Measurements from ENCODE around the gene ZDHHC24.
A peak's percentile ranks its signal among the peaks of the same experiment; 100 is the strongest.

ZDHHC24 gene

DNA sequence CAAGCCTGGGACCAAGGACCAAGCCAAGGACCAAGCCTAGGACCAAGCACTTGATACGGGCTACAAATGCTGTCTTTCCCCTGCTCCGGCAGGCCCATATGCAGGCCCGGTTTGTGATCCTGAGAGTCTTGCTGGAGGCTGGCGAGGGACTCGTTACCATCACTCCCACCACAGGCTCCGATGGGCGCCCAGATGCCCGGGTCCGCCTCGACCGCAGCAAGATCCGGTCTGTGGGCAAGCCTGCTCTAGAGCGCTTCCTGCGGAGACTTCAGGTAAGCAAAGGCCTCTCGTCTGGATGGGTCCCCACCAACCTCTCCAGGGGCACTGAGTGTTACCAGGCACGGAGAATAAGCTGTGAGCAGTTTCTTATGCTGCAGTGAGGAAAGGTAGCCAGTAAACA lies 48.6 kb downstream of the ZDHHC24 start:
- no peak for DNase-seq (ENCODE audit: low read depth in 3 of 3)

DNA sequence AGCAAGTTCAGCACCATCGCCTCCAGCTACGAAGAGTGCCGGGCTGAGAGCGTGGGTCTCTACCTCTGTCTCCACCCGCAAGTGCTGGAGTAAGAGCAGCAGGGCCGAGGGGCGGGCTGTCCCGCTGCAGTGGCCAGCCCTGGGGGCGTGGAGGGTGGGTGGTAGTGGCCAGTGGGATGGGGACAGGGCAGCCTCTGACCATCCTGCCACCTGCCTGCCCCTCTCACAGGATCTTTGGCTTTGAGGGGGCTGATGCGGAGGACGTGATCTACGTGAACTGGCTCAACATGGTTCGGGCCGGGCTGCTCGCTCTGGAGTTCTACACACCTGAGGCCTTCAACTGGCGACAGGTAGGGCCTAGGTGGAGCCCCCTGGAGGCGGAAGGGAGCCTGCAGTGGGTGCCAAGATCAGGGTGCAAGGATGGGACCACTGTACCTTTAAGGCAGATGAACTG lies 50.4 kb downstream of the ZDHHC24 start:
- no peak for DNase-seq (ENCODE audit: low read depth in 3 of 3)

DNA sequence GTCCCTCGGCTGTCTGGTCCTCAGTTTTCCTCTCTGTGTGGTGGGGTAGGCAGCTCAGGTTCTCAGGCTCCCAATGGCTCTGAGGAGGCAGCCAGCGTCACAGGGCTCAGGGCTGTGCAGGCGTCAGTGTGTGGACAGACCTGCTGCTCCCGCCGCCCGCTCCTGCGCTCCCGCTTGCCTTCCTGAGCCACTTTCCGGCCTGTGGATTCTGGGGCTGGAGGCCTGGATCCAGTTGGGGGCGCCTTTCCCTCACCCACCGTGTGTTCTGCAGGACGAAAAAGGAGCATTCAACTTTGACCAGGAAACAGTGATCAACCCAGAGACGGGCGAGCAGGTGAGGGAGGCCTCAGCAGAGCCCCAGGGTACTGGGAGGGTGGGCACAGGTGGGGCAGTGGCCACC lies 50.9 kb downstream of the ZDHHC24 start:
- DNase-seq (ENCODE audit: low read depth in 3 of 3): no peak

DNA sequence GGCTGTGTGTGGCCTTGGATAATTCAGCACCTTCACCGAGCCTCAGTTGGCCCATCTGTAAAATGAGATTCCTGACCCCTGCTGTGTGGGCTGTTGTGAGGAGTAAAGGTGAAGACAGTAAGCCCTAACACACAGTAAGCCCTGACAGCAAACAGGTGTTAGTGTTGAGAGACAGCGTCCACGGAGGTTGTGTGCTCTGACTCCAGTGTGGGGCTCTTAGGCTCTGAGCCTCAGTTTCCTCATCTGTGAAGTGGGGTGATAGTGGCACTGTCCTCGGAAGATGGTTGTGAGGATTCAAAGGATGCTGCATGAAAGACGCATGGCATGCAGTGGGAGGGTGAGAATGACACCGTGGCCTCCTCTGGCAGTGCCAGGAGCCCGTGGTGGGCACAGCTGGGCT lies 51.4 kb downstream of the ZDHHC24 start:
- no peak for DNase-seq (ENCODE audit: low read depth in 3 of 3)

DNA sequence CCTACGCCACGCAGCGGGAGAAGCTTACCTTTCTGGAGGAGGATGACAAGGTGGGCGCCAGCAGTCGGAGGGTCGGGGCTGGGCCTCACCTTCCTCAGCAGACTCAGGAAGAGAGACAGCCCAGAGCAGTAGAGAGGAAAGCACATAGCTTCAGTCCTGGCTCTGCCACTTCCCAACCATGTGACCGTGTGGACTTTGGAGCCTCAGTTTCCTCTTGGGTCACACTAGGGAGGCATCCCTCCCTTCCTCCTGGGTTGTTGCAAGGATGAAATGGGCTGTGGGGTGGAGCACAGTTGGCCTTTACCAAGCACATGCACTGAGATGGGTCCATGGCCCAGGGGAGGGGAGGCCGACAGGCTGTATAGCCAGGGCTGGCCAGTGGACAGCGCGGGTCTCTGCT lies 52.7 kb downstream of the ZDHHC24 start:
- DNase-seq (ENCODE audit: low read depth in 3 of 3): no peak

DNA sequence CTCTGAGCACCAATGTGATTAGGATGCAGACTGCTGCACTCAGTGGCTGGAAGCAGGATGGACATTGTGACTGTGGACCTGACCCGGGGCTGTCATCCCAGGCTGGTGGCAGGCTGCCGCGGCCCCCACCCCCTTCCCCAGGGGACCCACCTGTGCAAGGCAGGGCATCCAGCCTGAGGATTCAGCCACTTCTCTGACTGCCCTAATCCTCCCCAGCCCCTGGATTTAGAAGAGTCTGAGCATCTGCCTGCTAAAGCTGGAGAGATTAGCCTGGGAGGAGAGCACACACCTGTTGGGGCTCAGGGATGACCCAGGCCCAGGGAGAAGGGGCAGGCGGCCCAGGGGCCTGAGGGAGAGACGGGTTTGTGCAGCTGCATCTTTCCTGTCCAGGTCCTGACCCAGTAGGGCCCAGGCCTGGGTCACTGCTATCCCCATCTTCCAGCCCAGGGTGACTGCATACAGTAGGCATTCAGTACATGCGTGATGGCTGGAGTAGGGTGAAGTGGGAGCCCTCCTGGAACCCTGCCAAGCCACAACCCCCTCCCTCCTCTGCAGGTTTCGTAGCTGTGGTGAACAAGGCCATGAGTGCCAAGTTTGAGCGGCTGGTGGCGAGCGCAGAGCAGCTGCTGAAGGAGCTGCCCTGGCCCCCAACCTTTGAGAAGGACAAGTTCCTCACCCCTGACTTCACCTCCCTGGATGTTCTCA lies 53.5 kb downstream of the ZDHHC24 start:
- DNase-seq (ENCODE audit: low read depth in 3 of 3): no peak

DNA sequence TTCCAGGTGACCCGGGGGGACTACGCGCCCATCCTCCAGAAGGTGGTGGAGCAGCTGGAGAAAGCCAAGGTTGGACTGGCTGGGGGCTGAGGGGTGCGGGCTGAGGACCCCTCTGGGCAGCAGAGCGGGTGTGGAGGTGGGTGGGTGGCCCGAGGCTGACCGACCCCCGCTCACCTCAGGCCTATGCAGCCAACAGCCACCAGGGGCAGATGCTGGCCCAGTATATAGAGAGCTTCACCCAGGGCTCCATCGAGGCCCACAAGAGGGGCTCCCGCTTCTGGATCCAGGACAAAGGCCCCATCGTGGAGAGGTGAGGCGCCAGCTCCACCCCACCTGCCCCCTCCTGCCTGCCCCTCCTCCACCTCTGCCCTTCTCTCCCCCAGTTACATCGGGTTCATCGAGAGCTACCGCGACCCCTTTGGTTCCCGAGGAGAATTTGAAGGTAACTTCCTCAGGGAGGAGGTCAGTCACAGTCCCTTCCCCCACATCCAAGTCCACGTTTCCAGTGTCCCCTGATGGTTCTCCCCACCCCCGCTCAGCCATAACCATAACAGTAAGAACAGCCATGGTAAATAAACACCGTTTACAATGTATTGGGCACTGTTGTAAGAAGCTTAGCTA lies 54.4 kb downstream of the ZDHHC24 start:
- no peak for DNase-seq (ENCODE audit: low read depth in 3 of 3)

DNA sequence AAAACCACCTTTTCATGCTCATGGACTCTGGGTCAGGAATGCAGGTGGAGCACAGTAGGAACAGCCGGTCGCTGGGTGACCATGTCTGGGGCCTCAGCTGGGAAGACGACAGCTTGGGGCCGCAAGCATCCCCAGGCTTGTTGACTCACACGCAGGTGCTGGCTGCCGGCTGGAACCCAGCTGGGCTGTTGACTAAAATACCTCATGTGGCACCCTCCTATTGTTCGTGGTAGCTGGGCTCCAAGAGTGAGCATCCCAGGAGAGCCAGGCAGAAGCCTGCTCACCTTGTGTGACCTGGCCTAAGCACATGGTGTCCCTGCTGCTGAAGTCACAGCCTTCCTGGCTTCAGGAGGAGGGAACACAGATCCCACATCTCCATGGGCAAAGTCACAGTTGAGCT lies 56.2 kb downstream of the ZDHHC24 start:
- DNase-seq (ENCODE audit: low read depth in 3 of 3): no peak

DNA sequence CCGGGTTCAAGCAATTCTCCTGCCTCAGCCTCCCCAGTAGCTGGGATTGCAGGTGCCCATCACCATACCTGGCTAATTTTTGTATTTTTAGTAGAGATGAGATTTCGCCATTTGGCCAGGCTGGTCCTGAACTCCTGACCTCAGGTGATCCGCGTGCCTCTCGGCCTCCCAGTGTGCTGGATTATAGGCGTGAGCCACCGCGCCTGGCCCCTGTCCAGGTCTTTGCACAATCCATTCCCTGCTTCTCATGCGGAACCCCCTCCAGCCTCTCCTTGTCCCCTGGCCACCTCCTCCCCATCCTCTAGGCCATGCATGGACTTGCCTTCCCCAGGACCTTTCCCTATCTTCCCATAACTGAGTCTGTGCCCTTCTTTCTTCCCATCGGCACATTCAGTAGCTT lies 56.9 kb downstream of the ZDHHC24 start:
- no peak for DNase-seq (ENCODE audit: low read depth in 3 of 3)

DNA sequence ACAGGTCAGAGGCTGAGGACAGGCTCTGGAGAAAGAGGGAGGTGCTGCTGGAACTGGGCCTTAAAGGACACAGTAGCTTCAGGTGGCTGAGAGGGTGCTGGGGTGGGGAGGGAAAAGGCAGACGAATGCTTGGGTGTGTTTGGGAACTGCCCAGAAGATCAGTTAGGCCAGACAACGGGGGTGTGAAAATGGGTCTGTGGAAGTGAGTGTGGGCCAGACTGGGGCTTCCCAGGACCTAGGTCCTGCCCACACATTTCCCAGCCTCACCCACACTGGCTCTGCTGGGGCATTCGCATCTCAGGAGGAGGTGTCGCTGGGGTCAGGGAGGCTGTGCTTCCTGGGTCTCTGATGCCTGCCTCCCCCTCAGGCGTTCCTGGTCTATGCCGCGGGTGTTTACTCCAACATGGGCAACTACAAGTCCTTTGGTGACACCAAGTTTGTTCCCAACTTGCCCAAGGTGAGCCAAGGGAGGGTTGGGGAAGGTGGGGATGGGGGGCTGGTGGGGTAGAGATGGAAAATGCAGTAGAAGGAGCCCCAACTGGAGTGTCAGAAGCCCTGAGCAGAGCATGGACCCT lies 61.0 kb downstream of the ZDHHC24 start:
- no peak for DNase-seq (ENCODE audit: low read depth in 3 of 3)

DNA sequence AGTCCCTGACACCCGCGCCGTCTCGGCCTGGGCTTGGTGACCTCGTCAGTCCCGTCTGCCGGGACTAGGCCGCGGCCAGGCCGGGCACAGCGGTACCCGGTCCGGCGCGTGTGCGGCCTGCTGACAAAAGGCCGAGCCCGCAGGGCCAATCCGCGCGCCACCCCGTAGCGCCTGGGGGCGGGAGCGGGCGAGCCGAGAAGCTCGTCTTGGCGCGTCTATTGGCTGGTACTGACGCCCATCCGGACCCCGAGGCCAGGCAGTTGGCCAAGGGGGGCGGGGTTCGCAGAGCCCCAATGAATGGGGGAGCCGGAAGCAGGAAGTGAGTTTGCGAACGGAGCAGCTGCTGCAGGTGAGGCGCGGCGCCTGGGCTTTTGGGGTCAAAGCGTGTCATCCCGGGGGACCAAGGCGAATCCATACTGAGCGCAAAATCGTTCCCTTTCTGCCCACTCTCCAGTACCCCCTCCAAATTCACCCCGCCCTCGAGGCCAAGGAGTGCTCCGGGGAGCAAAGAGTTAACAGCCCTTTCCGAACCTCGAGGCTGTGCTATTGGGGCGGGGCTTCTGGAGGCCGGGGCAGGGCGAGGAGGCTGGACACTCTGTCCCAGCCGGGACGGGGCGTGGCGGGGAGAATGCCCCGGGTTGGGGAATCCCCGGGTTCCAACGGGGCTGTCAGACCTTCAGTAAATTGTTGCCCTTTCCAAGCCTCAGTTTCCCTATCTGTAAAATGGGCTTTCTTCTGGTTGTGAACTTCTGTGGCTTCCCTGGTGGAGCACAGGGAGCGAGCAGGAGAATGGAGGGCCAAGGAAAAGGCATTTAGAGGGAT lies 65.5 kb downstream of the ZDHHC24 start, which contains the start of gene DPP3:
Gene DPP3 (plus strand): TSS at position 318 of the 822 bp plus-strand sequence. CDS start 1,767 bp downstream, outside the sequence.
- peak; percentile 91 to 97 (median 94) for DNase-seq (ENCODE audit: low read depth in 3 of 3)

DNA sequence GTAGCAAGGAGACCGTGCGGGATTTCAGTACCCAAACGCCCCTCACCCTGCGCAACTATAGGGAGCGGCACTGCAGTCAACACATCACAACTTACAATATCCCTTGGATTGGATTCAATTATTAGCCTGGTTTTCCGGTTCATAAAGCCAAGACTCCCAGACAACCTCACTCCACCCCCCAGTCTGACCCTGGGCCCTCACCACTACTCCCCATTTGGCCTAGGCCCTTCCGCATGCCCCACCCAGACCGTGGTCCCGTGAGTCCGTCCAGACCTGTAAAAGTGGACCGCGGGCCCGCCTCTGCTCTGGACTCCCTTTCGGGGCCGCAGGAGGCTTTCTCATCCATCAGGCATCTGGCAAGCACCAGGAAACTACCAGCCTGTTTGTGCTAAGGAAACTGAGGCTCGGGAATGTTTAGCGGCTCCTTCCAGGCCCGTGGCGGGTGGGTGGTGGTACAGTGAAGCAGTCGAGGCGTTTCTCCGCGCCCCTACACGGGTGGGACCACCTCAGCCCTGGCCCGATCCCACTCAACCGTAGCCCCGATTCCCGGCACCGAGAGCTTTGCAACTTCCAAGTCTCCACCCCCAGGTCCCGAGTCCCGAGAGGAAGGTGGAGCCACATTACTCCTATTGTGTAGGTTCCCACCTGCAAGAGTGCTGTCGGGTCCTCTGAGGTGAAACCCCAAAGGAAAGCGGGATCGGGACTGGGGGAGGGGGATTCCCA lies 66.3 kb downstream of the ZDHHC24 start:
- DNase-seq (ENCODE audit: low read depth in 3 of 3): no peak

DNA sequence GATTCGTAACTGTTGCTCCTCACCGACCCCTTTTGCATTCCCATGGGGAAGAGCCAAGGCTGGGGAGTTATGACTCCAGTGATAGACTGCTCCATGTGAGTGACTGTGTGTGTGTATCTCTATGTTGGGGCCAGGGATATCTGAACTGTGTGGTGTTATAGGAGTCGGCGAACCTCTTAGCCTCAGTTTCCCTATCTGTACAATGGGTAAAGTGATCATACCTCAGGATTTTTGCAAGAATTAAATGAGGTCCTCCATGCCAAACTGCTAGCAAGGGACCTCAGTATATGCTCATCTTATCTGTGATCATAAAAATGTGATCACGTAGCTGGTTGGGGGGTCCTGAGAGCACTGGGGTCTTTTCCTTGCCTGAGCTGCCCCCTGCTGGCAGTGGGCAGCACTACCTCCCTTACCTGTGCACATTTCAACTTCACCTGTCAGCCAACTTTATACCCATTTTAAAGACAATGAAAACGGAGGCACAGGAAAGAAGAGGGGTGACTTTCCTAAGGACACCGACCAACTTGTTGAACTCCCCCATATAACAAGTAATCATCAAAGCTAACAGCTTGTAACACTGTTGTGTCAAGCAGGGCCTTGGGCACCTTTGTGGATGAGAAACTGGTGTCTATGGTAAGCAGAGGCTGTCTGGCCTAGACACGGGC lies 67.0 kb downstream of the ZDHHC24 start:
- DNase-seq (ENCODE audit: low read depth in 3 of 3): no peak

DNA sequence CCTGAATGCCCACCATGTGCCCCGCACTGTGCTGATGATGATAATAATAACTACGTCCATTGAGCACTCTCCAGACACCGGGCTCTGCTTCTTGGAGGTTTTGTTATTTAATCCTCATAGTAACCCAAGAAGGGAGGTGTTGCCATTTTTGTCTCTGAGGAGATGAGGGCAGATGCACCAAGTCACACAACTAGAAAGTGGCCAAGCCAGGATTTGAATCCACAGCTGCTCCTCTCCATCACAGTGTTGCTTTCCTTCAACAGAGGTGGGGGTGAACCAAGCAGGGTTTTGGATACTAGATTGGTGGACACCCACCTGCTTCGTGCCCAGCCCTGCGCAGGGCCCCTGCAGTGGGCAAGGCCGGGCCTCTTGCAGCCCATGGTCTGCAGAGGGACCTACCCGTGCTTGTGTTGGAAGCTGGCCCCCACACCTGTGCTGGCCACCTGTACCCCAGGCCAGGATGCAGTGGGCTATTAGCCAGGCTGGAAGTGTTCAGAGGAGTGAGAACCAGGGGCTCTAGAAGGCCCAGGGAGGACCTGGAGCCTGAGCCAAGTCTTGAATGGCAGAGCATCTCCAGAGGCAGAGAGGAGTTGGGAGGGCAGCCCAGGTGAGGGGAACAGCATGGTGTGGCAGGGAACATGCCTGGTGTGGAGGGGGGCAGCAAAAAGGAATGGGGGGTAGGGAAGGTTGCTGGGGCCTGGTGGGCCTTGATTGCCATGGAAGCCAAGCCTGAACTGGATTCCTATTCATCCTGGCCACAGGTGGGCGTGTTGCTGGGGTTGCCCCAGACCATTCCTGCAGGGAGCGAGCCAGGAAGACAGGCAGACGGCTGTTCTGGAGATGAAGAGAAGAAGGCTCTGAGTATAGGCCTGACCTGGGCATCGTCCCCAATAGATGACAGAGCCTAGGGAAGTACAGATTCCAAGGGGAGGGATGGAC lies 68.3 kb downstream of the ZDHHC24 start:
- no peak for DNase-seq (ENCODE audit: low read depth in 3 of 3)

DNA sequence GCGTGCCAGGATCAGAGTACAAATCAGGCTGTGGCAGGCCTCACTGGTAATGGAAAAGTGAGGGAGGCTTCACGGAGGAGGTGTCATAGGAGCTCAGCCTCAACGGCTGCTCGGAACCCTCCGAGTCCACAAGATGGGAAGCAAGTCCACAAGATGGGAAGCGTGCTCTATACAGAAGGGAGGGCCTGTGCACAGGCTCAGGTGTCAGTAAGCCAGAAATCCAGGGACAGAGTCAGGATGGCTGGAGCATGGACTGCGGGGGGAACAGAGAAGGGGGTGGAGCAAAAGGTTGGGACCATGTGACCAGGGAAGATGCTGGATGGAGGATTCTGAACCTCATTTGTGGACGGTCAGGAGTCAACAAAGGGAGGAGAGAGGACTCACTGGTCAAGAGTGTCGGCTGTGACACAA lies 69.0 kb downstream of the ZDHHC24 start:
- no peak for DNase-seq (ENCODE audit: low read depth in 3 of 3)

DNA sequence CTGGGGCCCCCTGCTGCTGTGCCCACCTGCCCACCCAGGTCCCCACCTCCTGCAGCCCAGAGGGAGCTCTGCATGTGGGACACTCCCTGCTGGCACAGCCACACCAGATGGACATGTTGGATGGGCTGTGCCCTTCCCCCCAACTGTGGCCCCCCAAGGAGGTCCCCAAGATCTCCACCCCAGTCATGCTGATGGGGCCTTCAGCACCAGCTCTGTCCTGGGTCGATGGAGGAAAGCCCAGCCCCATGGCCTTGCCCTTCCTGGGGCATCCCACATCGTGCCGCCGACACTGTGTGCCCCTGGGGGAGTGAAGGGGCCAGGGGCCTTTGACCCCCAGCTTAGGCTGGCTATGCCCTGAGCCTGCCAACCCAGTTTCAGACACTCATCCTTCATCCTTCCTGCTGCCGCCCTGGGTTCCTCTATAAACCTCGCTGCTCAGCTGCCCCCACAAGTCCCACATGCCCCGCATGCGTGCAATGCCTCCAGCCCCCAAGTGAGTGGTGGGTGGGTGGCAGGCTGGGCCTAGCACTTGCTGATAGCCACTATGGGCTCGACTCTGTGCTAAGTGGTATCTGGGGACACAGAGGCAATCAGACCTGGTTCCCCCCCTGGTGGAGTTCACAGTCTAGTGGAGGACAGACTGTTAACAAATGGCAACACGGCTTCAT lies 69.5 kb downstream of the ZDHHC24 start:
- DNase-seq (ENCODE audit: low read depth in 3 of 3): no peak

DNA sequence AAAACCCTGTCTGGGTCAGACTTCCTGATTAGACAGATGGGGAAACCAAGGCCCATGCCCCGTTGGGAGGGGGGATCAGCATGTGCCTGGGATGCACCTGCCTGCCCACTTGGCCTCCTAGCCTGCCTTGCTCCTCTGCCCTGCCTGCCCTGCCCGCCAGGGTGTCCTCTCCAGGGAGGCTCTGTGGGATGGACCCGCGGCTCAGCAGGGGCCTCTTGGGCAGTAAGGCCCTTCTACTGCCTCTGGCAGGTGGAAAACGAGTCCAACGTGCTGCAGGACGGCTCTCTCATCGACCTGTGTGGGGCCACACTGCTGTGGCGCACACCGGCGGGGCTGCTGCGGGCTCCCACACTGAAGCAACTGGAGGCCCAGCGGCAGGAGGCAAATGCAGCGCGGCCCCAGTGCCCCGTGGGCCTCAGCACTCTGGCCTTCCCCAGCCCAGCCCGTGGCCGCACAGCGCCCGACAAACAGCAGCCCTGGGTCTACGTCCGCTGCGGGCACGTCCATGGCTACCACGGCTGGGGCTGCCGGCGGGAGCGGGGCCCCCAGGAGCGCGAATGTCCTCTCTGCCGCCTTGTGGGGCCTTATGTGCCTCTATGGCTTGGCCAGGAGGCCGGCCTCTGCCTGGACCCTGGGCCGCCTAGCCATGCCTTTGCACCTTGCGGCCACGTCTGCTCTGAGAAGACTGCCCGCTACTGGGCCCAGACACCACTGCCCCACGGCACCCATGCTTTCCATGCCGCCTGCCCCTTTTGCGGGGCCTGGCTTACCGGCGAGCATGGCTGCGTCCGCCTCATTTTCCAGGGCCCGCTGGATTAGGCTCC lies 70.3 kb downstream of the ZDHHC24 start:
- DNase-seq (ENCODE audit: low read depth in 3 of 3): no peak
